Adipocyte (in vitro differentiated cells): ENCODE measurements around the gene CLEC16A.

Experiments used
- DNase-seq: peaks from one replicate; pipeline ENCODE4 v3.0.0-alpha.2; 2015; ENCODE audit warnings: low read depth
- H3K27me3 ChIP-seq: replicated peaks from 2 replicates; pipeline ENCODE4 v1.7.0; 2013; ENCODE audit warnings: mild to moderate bottlenecking, low read length, moderate library complexity; ENCODE audit not compliant: control insufficient read depth, insufficient read depth
- H3K36me3 ChIP-seq: 2 replicates; pipeline ENCODE4 v1.7.0; 2013; ENCODE audit warnings: low read length, mild to moderate bottlenecking, moderate library complexity; ENCODE audit not compliant: control insufficient read depth, insufficient read depth, severe bottlenecking
- H3K4me1 ChIP-seq: 2 replicates; pipeline ENCODE4 v1.7.0; 2013; ENCODE audit warnings: mild to moderate bottlenecking, low read length, moderate library complexity; ENCODE audit not compliant: control insufficient read depth, insufficient read depth
- H3K4me3 ChIP-seq: 2 replicates; pipeline ENCODE4 v1.7.0; 2013; ENCODE audit warnings: mild to moderate bottlenecking, low read length, moderate library complexity
- H3K9ac ChIP-seq: 2 replicates; pipeline ENCODE4 v1.7.0; 2013; ENCODE audit warnings: mild to moderate bottlenecking, low read length, moderate library complexity
- H3K9me3 ChIP-seq: 2 replicates; pipeline ENCODE4 v1.7.0; 2013; ENCODE audit warnings: mild to moderate bottlenecking, low read length, moderate library complexity; ENCODE audit not compliant: control insufficient read depth

CLEC16A gene

GRCh38 chr16:10943064-10943353 lies 1.4 kb upstream of the CLEC16A start:
- H3K36me3 ChIP-seq: no peaks in the 10 kb centered on the region
- no peaks in the 10 kb centered on the region for H3K9me3 ChIP-seq
- H3K9ac ChIP-seq: peak overlapping the region; percentile 84
- no peaks in the 10 kb centered on the region for H3K27me3 ChIP-seq
- H3K4me1 ChIP-seq: peaks cover 70% of the 10 kb centered on the region
- DNase-seq: no peak
- peak overlapping the region; percentile 93 for H3K4me3 ChIP-seq

- Histone ChIP-seq H3K9ac (peak overlapping the region; percentile 86), H3K9me3 (no peaks in the 10 kb centered on the region), H3K4me3 (peak overlapping the region; percentile 89), H3K36me3 (no peaks in the 10 kb centered on the region), H3K27me3 (no peaks in the 10 kb centered on the region), H3K4me1 (peaks cover 66% of the 10 kb centered on the region)
- DNase-seq: no peak
Measured at GRCh38 chr16:10945065-10945787, 862 bp downstream of the CLEC16A start.

- H3K36me3 ChIP-seq: no peaks in the 10 kb centered on the region
- no peaks in the 10 kb centered on the region for H3K9me3 ChIP-seq
- H3K4me3 ChIP-seq: peak overlapping the region; percentile 89
- H3K4me1 ChIP-seq: peaks cover 63% of the 10 kb centered on the region
- no peaks in the 10 kb centered on the region for H3K27me3 ChIP-seq
- H3K9ac ChIP-seq: no peak overlapping the region
- peak; percentile 23 for DNase-seq
Measured at GRCh38 chr16:10946308-10946707, 1.9 kb downstream of the CLEC16A start.

- no peaks in the 10 kb centered on the region for H3K36me3 ChIP-seq
Measured at GRCh38 chr16:10947211-10947787, 2.9 kb downstream of the CLEC16A start.

GRCh38 chr16:10949424-10949970 lies 5.1 kb downstream of the CLEC16A start:
- Histone ChIP-seq H3K4me3 (no peak overlapping the region), H3K9ac (no peak overlapping the region), H3K4me1 (peaks cover 46% of the 10 kb centered on the region), H3K27me3 (no peaks in the 10 kb centered on the region), H3K9me3 (no peaks in the 10 kb centered on the region), H3K36me3 (no peaks in the 10 kb centered on the region)
- no peak for DNase-seq

More at GRCh38 chr16:10947211-10947787, 2.9 kb downstream of the CLEC16A start:
- no peak for DNase-seq
- Histone ChIP-seq H3K4me3 (no peak overlapping the region), H3K9me3 (no peaks in the 10 kb centered on the region), H3K9ac (no peak overlapping the region), H3K4me1 (peaks cover 62% of the 10 kb centered on the region), H3K27me3 (no peaks in the 10 kb centered on the region)

GRCh38 chr16:10950393-10950792 lies 6.0 kb downstream of the CLEC16A start:
- Histone ChIP-seq H3K4me3 (no peak overlapping the region), H3K36me3 (no peaks in the 10 kb centered on the region), H3K9me3 (no peaks in the 10 kb centered on the region), H3K9ac (no peak overlapping the region), H3K27me3 (no peaks in the 10 kb centered on the region), H3K4me1 (peaks cover 41% of the 10 kb centered on the region)
- peak; percentile 40 for DNase-seq

GRCh38 chr16:10951026-10951425 lies 6.7 kb downstream of the CLEC16A start:
- Histone ChIP-seq H3K27me3 (no peaks in the 10 kb centered on the region), H3K4me1 (peaks cover 34% of the 10 kb centered on the region), H3K9me3 (no peaks in the 10 kb centered on the region), H3K4me3 (no peak overlapping the region), H3K36me3 (no peaks in the 10 kb centered on the region), H3K9ac (no peak overlapping the region)
- no peak for DNase-seq

- Histone ChIP-seq H3K36me3 (peaks cover 9% of the 10 kb centered on the region), H3K4me1 (peaks cover 11% of the 10 kb centered on the region), H3K27me3 (no peaks in the 10 kb centered on the region), H3K9me3 (no peaks in the 10 kb centered on the region), H3K4me3 (no peak overlapping the region), H3K9ac (no peak overlapping the region)
- DNase-seq: no peak
Measured at GRCh38 chr16:10954903-10955302, 10.5 kb downstream of the CLEC16A start.

- DNase-seq: peak; percentile 53
- H3K27me3 ChIP-seq: no peaks in the 10 kb centered on the region
- H3K9me3 ChIP-seq: no peaks in the 10 kb centered on the region
- H3K36me3 ChIP-seq: peaks cover 16% of the 10 kb centered on the region
- H3K9ac ChIP-seq: no peak overlapping the region
- peaks cover 16% of the 10 kb centered on the region for H3K4me1 ChIP-seq
- H3K4me3 ChIP-seq: no peak overlapping the region
Measured at GRCh38 chr16:10957771-10958482, 13.6 kb downstream of the CLEC16A start.

GRCh38 chr16:10959161-10959560 lies 14.8 kb downstream of the CLEC16A start:
- H3K4me3 ChIP-seq: no peak overlapping the region
- no peak overlapping the region for H3K9ac ChIP-seq
- no peak for DNase-seq
- H3K27me3 ChIP-seq: no peaks in the 10 kb centered on the region
- no peaks in the 10 kb centered on the region for H3K9me3 ChIP-seq
- peaks cover 24% of the 10 kb centered on the region for H3K36me3 ChIP-seq
- peaks cover 18% of the 10 kb centered on the region for H3K4me1 ChIP-seq

GRCh38 chr16:10961231-10961630 lies 16.9 kb downstream of the CLEC16A start:
- Histone ChIP-seq H3K4me3 (no peak overlapping the region), H3K4me1 (peaks cover 21% of the 10 kb centered on the region), H3K36me3 (peaks cover 29% of the 10 kb centered on the region), H3K27me3 (no peaks in the 10 kb centered on the region), H3K9me3 (no peaks in the 10 kb centered on the region), H3K9ac (no peak overlapping the region)
- DNase-seq: peak; percentile 89
